K562 (cell line): Measurements from ENCODE around the gene PRAMEF12.
"Not testable (repeated sequence)": the region's sequence is repeated elsewhere in the genome, so short reads cannot be mapped to it uniquely, and the experiment has no call there.

ENCODE experiments used
- BDP1 ChIP-seq: IDR thresholded peaks from 3 replicates; pipeline ENCODE4 v1.6.1; 2011; ENCODE audit not compliant: insufficient read length, insufficient read depth
- BRD4 ChIP-seq: fragments of 200-600 bp; sonication (generic); IDR thresholded peaks from 2 replicates; pipeline ENCODE4 v1.6.1; 2017; ENCODE audit warnings: inconsistent platforms
- CHCHD3 ChIP-seq: fragments of 250-450 bp; sonication (Bioruptor Pico); IDR thresholded peaks from 2 replicates; pipeline ENCODE4 v2.1.2; 2022; ENCODE audit warnings: mild to moderate bottlenecking
- HNRNPH1 ChIP-seq: fragments of 200-400 bp; formaldehyde crosslinking; optimal IDR thresholded peaks from 2 replicates; pipeline ENCODE3; 2017; ENCODE audit warnings: low read depth, mild to moderate bottlenecking, low read length, moderate library complexity
- MEF2D ChIP-seq: conservative IDR thresholded peaks from 2 replicates; pipeline ENCODE4 v1.6.1; 2016; ENCODE audit warnings: low read depth, missing genetic modification characterization, missing compliant biosample characterization
- NFIC ChIP-seq: fragments of 450-650 bp; IDR thresholded peaks from 2 replicates; pipeline ENCODE4 v1.6.1; 2017; ENCODE audit warnings: mild to moderate bottlenecking, inconsistent platforms
- TBL1XR1 ChIP-seq, 2 experiments: IDR thresholded peaks; 2 replicates each; pipeline ENCODE4 v1.6.1; 2012; ENCODE audit warnings: improper control_type of control experiment in 2 of 2, low read length in 2 of 2, mild to moderate bottlenecking in 1 of 2
- YY1 ChIP-seq, 3 experiments: IDR thresholded peaks; 2 replicates each; pipeline ENCODE4 v1.6.1; 2011; ENCODE audit warnings: low read length in 2 of 3, mild to moderate bottlenecking in 2 of 3, moderate library complexity in 2 of 3, borderline replicate concordance in 1 of 3, control low read depth in 1 of 3, low read depth in 1 of 3; ENCODE audit not compliant: insufficient read depth in 3 of 3, insufficient replicate concordance in 2 of 3, control insufficient read depth in 1 of 3, insufficient read length in 1 of 3; ENCODE audit errors: extremely low read depth in 1 of 3
- ZNF12 ChIP-seq: sonication (generic); formaldehyde crosslinking; IDR thresholded peaks from 2 replicates; pipeline ENCODE4 v1.4.0; 2020; ENCODE audit warnings: mild to moderate bottlenecking, missing genetic modification reagents
- ZNF239 ChIP-seq: fragments of 250-450 bp; sonication (Bioruptor Pico); IDR thresholded peaks from 2 replicates; pipeline ENCODE4 v1.4.0; 2020; ENCODE audit warnings: mild to moderate bottlenecking
- TF ChIP-seq, protein P1 (sequence below), 2 experiments: fragments of 450-650 bp in 1 of 2; sonication (generic) in 1 of 2; formaldehyde crosslinking; conservative IDR thresholded peaks; 2 replicates each; pipeline versions ENCODE4 v1.4.0 to v1.8.1; 2020 to 2022; ENCODE audit warnings: mild to moderate bottlenecking in 1 of 2, missing genetic modification reagents in 1 of 2
- TF ChIP-seq, protein P2 (sequence below), 3 experiments: IDR thresholded peaks in 2 of 3; conservative IDR thresholded peaks in 1 of 3; 2 replicates each; pipeline ENCODE4 v1.5.1; 2011 to 2012; ENCODE audit warnings: low read length in 3 of 3, mild to moderate bottlenecking in 3 of 3, control low read depth in 2 of 3, improper control_type of control experiment in 1 of 3, inconsistent platforms in 1 of 3, low read depth in 1 of 3, mixed read lengths in 1 of 3, moderate library complexity in 1 of 3; ENCODE audit not compliant: insufficient read depth in 2 of 3
- TF ChIP-seq, protein P3 (sequence below): fragments of 450-650 bp; IDR thresholded peaks from 2 replicates; pipeline ENCODE4 v1.6.1; 2016; ENCODE audit warnings: missing biosample characterization, missing genetic modification characterization
- TF ChIP-seq, protein P4 (sequence below): fragments of 250-450 bp; sonication (Bioruptor Pico); IDR thresholded peaks from 2 replicates; pipeline ENCODE4 v1.4.0; 2020; ENCODE audit warnings: borderline replicate concordance

DNA sequence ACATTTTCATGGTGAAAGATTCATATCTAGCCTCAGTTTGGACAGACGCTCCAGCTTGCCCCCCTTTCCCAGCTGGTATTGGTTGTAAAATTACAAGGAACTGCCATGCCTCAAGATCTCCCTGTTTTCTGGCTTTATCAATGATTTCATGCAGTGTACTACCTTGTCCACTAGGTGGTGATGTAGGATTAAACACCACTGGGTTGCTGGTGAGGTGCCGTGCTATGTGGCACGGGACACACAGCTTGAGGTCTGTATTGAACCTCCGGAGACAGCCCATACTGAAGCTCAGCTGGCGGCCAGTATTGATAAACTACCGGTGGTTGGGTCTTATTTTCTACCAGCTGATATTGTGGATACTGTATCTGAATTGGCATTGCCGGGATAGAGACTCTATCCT, 10.2 kb downstream of the PRAMEF12 start:
- TF ChIP-seq ZNF12 (CRISPR knock-in tag); CHCHD3 (CRISPR knock-in tag); BDP1; NFIC; ZNF239 (CRISPR knock-in tag); YY1 (IDR thresholded peaks at IDR 0.05; ENCODE audit: borderline replicate concordance in 1 of 3, control insufficient read depth in 1 of 3, extremely low read depth in 1 of 3, insufficient read depth in 3 of 3, insufficient read length in 1 of 3, insufficient replicate concordance in 2 of 3, low read depth in 1 of 3, low read length in 2 of 3); MEF2D (tag); TBL1XR1 (IDR thresholded peaks at IDR 0.05; ENCODE audit: low read length in 2 of 2); BRD4; HNRNPH1: not testable (repeated sequence)
- TF ChIP-seq, protein P1, sequence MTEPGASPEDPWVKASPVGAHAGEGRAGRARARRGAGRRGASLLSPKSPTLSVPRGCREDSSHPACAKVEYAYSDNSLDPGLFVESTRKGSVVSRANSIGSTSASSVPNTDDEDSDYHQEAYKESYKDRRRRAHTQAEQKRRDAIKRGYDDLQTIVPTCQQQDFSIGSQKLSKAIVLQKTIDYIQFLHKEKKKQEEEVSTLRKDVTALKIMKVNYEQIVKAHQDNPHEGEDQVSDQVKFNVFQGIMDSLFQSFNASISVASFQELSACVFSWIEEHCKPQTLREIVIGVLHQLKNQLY (CRISPR knock-in tag; conservative IDR thresholded peaks at IDR 0.05): not testable (repeated sequence)
- TF ChIP-seq, protein P2, sequence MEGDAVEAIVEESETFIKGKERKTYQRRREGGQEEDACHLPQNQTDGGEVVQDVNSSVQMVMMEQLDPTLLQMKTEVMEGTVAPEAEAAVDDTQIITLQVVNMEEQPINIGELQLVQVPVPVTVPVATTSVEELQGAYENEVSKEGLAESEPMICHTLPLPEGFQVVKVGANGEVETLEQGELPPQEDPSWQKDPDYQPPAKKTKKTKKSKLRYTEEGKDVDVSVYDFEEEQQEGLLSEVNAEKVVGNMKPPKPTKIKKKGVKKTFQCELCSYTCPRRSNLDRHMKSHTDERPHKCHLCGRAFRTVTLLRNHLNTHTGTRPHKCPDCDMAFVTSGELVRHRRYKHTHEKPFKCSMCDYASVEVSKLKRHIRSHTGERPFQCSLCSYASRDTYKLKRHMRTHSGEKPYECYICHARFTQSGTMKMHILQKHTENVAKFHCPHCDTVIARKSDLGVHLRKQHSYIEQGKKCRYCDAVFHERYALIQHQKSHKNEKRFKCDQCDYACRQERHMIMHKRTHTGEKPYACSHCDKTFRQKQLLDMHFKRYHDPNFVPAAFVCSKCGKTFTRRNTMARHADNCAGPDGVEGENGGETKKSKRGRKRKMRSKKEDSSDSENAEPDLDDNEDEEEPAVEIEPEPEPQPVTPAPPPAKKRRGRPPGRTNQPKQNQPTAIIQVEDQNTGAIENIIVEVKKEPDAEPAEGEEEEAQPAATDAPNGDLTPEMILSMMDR (IDR thresholded peaks at IDR 0.05 in 2 of 3, conservative IDR thresholded peaks at IDR 0.05 in 1 of 3; ENCODE audit: insufficient read depth in 2 of 3, low read depth in 1 of 3, low read length in 3 of 3): peak; percentile 33 to 42 (median 38); a peak in 4 of 6 replicates
- TF ChIP-seq, protein P3, sequence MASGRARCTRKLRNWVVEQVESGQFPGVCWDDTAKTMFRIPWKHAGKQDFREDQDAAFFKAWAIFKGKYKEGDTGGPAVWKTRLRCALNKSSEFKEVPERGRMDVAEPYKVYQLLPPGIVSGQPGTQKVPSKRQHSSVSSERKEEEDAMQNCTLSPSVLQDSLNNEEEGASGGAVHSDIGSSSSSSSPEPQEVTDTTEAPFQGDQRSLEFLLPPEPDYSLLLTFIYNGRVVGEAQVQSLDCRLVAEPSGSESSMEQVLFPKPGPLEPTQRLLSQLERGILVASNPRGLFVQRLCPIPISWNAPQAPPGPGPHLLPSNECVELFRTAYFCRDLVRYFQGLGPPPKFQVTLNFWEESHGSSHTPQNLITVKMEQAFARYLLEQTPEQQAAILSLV (tag): not testable (repeated sequence)
- TF ChIP-seq, protein P4, sequence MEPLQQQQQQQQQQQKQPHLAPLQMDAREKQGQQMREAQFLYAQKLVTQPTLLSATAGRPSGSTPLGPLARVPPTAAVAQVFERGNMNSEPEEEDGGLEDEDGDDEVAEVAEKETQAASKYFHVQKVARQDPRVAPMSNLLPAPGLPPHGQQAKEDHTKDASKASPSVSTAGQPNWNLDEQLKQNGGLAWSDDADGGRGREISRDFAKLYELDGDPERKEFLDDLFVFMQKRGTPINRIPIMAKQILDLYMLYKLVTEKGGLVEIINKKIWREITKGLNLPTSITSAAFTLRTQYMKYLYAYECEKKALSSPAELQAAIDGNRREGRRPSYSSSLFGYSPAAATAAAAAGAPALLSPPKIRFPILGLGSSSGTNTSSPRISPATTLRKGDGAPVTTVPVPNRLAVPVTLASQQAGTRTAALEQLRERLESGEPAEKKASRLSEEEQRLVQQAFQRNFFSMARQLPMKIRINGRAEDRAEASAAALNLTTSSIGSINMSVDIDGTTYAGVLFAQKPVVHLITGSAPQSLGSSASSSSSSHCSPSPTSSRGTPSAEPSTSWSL (CRISPR knock-in tag): not testable (repeated sequence)
